SU-DHL-6 (cell line): ENCODE results near the gene CSTB.

Experiments
- H2AFZ ChIP-seq: fragments of 200-600 bp; sonication (generic); 2 replicates; pipeline ENCODE4 v1.6.1; 2014; ENCODE audit warnings: low read depth, mild to moderate bottlenecking, moderate library complexity, mixed read lengths, antibody characterized with exemption, low read length; ENCODE audit not compliant: severe bottlenecking
- H3F3A ChIP-seq: fragments of 200-600 bp; shearing (Covaris generic); 2 replicates; pipeline ENCODE4 v1.6.0; 2016; ENCODE audit warnings: antibody characterized with exemption, mild to moderate bottlenecking; ENCODE audit not compliant: insufficient read depth
- H3K27ac ChIP-seq: fragments of 200-600 bp; sonication (generic); 2 replicates; pipeline ENCODE4 v1.5.1; 2016; ENCODE audit warnings: low read depth, mild to moderate bottlenecking, low read length, moderate library complexity, mixed read lengths
- H3K27me3 ChIP-seq: fragments of 200-600 bp; sonication (generic), shearing (Covaris generic); 2 replicates; pipeline ENCODE4 v1.6.0; 2014; ENCODE audit warnings: mild to moderate bottlenecking, low read length
- H3K36me3 ChIP-seq: fragments of 200-600 bp; sonication (generic); 2 replicates; pipeline ENCODE4 v1.6.1; 2014; ENCODE audit warnings: mild to moderate bottlenecking, low read length, mixed read lengths
- H3K4me2 ChIP-seq: fragments of 300-600, 200-600 bp; shearing (Covaris generic), sonication (generic); 2 replicates; pipeline ENCODE4 v1.6.0; 2014; ENCODE audit warnings: low read length, low read depth, mild to moderate bottlenecking; ENCODE audit not compliant: poor library complexity, severe bottlenecking
- H3K4me3 ChIP-seq: fragments of 200-600 bp; sonication (generic); 2 replicates; pipeline ENCODE4 v1.5.1; 2014; ENCODE audit warnings: antibody characterized with exemption, low read length, mild to moderate bottlenecking, mixed read lengths; ENCODE audit not compliant: insufficient read depth, poor library complexity, severe bottlenecking
- H3K79me2 ChIP-seq: fragments of 200-600 bp; sonication (generic); 2 replicates; pipeline ENCODE4 v1.6.1; 2014; ENCODE audit warnings: mild to moderate bottlenecking, low read length, moderate library complexity; ENCODE audit not compliant: insufficient read depth
- H3K9ac ChIP-seq: fragments of 200-600 bp; sonication (generic); 2 replicates; pipeline ENCODE4 v1.7.0; 2014; ENCODE audit warnings: mild to moderate bottlenecking, low read length
- H3K9me2 ChIP-seq: fragments of 200-600 bp; sonication (generic); replicated peaks from 2 replicates; pipeline ENCODE4 v1.6.1; 2014; ENCODE audit warnings: low read length; ENCODE audit not compliant: insufficient read depth
- H3K9me3 ChIP-seq: fragments of 200-600 bp; sonication (generic); 2 replicates; pipeline ENCODE4 v1.6.1; 2014; ENCODE audit warnings: low read length, mixed read lengths; ENCODE audit not compliant: insufficient read depth
- H4K20me1 ChIP-seq: fragments of 200-600 bp; sonication (generic); 2 replicates; pipeline ENCODE4 v1.6.1; 2014; ENCODE audit warnings: low read depth, mild to moderate bottlenecking, antibody characterized with exemption, low read length, moderate library complexity, mixed read lengths
- CTCF ChIP-seq: fragments of 200-600 bp; sonication (generic); IDR thresholded peaks from one replicate; pipeline ENCODE4 v1.5.1; 2017; ENCODE audit warnings: antibody characterized with exemption, mild to moderate bottlenecking, low read length, moderate library complexity; ENCODE audit not compliant: insufficient read depth, poor library complexity, severe bottlenecking
- EZH2phosphoT487 ChIP-seq: fragments of 200-600 bp; sonication (generic), shearing (Covaris generic); conservative IDR thresholded peaks from 2 replicates; pipeline ENCODE4 v1.6.1; 2018; ENCODE audit warnings: mild to moderate bottlenecking, antibody characterized with exemption, low read length, moderate library complexity, mixed read lengths

Gene CSTB

GRCh38 chr21:43751955-43752591 lies 24.0 kb downstream of the CSTB start:
- no peaks in the 10 kb centered on the region for H3K9me3 ChIP-seq
- no peak overlapping the region for H3K27ac ChIP-seq
- H3K36me3 ChIP-seq, result no peaks in the 10 kb centered on the region
- H3K9me2 ChIP-seq, result no peaks in the 10 kb centered on the region
- no peaks in the 10 kb centered on the region for H4K20me1 ChIP-seq
- H3K79me2 ChIP-seq, result no peaks in the 10 kb centered on the region
- H3F3A ChIP-seq, result no peaks in the 10 kb centered on the region
- TF ChIP-seq CTCF (no peak), EZH2phosphoT487 (no peak)
- H3K27me3 ChIP-seq, result no peaks in the 10 kb centered on the region
- H3K4me3 ChIP-seq, result no peak overlapping the region
- no peak overlapping the region for H3K4me2 ChIP-seq
- H3K9ac ChIP-seq, result no peak overlapping the region
- no peak overlapping the region for H2AFZ ChIP-seq

GRCh38 chr21:43750339-43751033 lies 25.6 kb downstream of the CSTB start:
- no peak overlapping the region for H3K27ac ChIP-seq
- H3K79me2 ChIP-seq, result no peaks in the 10 kb centered on the region
- H3K36me3 ChIP-seq, result no peaks in the 10 kb centered on the region
- H3K9me3 ChIP-seq, result no peaks in the 10 kb centered on the region
- H2AFZ ChIP-seq, result no peak overlapping the region
- no peak overlapping the region for H3K9ac ChIP-seq
- no peaks in the 10 kb centered on the region for H3K9me2 ChIP-seq
- H3F3A ChIP-seq, result no peaks in the 10 kb centered on the region
- no peaks in the 10 kb centered on the region for H4K20me1 ChIP-seq
- no peak for TF ChIP-seq EZH2phosphoT487
- no peak overlapping the region for H3K4me3 ChIP-seq
- H3K27me3 ChIP-seq, result no peaks in the 10 kb centered on the region
- no peak overlapping the region for H3K4me2 ChIP-seq

GRCh38 chr21:43749651-43750262 lies 26.4 kb downstream of the CSTB start:
- no peaks in the 10 kb centered on the region for H3K9me3 ChIP-seq

More at GRCh38 chr21:43749651-43750262, 26.4 kb downstream of the CSTB start:
- Histone ChIP-seq H3K4me2 (no peak overlapping the region), H4K20me1 (no peaks in the 10 kb centered on the region), H3K27ac (no peak overlapping the region), H3K9me2 (no peaks in the 10 kb centered on the region), H3K27me3 (no peaks in the 10 kb centered on the region), H3F3A (no peaks in the 10 kb centered on the region), H3K4me3 (no peak overlapping the region), H3K36me3 (no peaks in the 10 kb centered on the region), H2AFZ (no peak overlapping the region), H3K9ac (no peak overlapping the region), H3K79me2 (no peaks in the 10 kb centered on the region)
- TF ChIP-seq EZH2phosphoT487, result no peak
- TF ChIP-seq CTCF, result no peak
